ENCODE measurements around the gene DCDC2B.

DNA sequence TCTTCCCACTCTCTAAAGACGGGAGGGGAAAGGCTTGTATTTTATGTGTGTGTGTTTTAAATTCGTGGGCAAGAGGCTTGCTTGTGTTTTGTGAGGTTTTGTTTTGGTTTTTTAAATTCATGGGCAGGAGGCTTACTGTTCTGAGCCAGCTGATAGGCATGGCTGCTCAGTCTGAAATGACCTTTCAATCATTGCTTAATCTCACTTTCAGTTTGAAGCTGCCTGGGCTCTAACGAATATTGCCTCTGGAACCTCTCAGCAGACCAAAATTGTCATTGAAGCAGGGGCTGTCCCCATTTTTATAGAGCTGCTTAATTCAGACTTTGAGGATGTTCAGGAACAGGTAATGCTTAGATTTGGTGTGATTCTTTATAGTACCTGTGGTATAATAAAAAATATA lies 49.7 kb upstream of the DCDC2B start:
- TF ChIP-seq, protein P1, sequence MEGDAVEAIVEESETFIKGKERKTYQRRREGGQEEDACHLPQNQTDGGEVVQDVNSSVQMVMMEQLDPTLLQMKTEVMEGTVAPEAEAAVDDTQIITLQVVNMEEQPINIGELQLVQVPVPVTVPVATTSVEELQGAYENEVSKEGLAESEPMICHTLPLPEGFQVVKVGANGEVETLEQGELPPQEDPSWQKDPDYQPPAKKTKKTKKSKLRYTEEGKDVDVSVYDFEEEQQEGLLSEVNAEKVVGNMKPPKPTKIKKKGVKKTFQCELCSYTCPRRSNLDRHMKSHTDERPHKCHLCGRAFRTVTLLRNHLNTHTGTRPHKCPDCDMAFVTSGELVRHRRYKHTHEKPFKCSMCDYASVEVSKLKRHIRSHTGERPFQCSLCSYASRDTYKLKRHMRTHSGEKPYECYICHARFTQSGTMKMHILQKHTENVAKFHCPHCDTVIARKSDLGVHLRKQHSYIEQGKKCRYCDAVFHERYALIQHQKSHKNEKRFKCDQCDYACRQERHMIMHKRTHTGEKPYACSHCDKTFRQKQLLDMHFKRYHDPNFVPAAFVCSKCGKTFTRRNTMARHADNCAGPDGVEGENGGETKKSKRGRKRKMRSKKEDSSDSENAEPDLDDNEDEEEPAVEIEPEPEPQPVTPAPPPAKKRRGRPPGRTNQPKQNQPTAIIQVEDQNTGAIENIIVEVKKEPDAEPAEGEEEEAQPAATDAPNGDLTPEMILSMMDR (IDR thresholded peaks at IDR 0.05; ENCODE audit: borderline replicate concordance, extremely low read depth, low read length, poor library complexity, severe bottlenecking) = no peak
- no peak for TF ChIP-seq EZH2 (IDR thresholded peaks at IDR 0.05; ENCODE audit: borderline replicate concordance, low read depth, low read length, severe bottlenecking)

All from DND-41 (cell line).